OCI-M2 (cell line): ENCODE data around the gene RSRC2.
"Not testable (repeated sequence)": the region's sequence is repeated elsewhere in the genome, so short reads cannot be mapped to it uniquely, and the experiment has no call there.

Source experiments
- DNase-seq: peaks from one replicate; lab custom pipeline; 2025; ENCODE audit not compliant: unreplicated experiment; lab: John Stamatoyannopoulos, UW

Gene RSRC2

GRCh38 chr12:122518908-122519307 is 7.8 kb downstream of the RSRC2 start:
- DNase-seq, result no peak

- no peak for DNase-seq
Observed at GRCh38 chr12:122517877-122518276, 8.9 kb downstream of the RSRC2 start.

- no peak for DNase-seq
Observed at GRCh38 chr12:122516544-122517361, 10.0 kb downstream of the RSRC2 start.

GRCh38 chr12:122515275-122515674 is 11.5 kb downstream of the RSRC2 start:
- DNase-seq, result no peak

- no peak for DNase-seq
Observed at GRCh38 chr12:122513660-122514059, 13.1 kb downstream of the RSRC2 start.

GRCh38 chr12:122513028-122513427 is 13.7 kb downstream of the RSRC2 start:
- not testable (repeated sequence) for DNase-seq

- DNase-seq, result no peak
Observed at GRCh38 chr12:122508163-122508562, 18.6 kb downstream of the RSRC2 start.

GRCh38 chr12:122506393-122506938 is 20.3 kb downstream of the RSRC2 start:
- DNase-seq, result no peak

GRCh38 chr12:122505419-122506051 is 21.2 kb downstream of the RSRC2 start:
- DNase-seq, result no peak

- no peak for DNase-seq
Observed at GRCh38 chr12:122503783-122504590, 22.7 kb downstream of the RSRC2 start.

- DNase-seq, result no peak
Observed at GRCh38 chr12:122503147-122503751, 23.5 kb downstream of the RSRC2 start.

GRCh38 chr12:122501489-122501989 is 25.2 kb downstream of the RSRC2 start:
- DNase-seq, result no peak

GRCh38 chr12:122500685-122501488 is 25.8 kb downstream of the RSRC2 start, which contains the start of gene ZCCHC8:
TSS of gene ZCCHC8 (minus strand) at chr12:122500932. CDS start at chr12:122500840, 92 bp downstream.
- peak; percentile 79 for DNase-seq

- DNase-seq, result no peak
Observed at GRCh38 chr12:122499991-122500684, 26.6 kb downstream of the RSRC2 start.

- no peak for DNase-seq
Observed at GRCh38 chr12:122495258-122495657, 31.5 kb downstream of the RSRC2 start.

GRCh38 chr12:122493222-122493621 is 33.5 kb downstream of the RSRC2 start:
- DNase-seq, result not testable (repeated sequence)

- DNase-seq, result no peak
Observed at GRCh38 chr12:122491991-122492390, 34.7 kb downstream of the RSRC2 start.

- DNase-seq, result no peak
Observed at GRCh38 chr12:122489038-122489437, 37.7 kb downstream of the RSRC2 start.

GRCh38 chr12:122487807-122488206 is 38.9 kb downstream of the RSRC2 start:
- DNase-seq, result not testable (repeated sequence)
